Activated CD4-positive, alpha-beta T cell treated with anti-CD3 and anti-CD28 coated beads for 36 hours (primary cell): Measurements from ENCODE around the gene ERO1B. TPM values are rescaled to one million over a fixed set of nuclear protein-coding genes. Genes with fewer than 3 reads are reported as not detected.
"Not testable (repeated sequence)": the region's sequence is repeated elsewhere in the genome, so short reads cannot be mapped to it uniquely, and the experiment has no call there.

ENCODE experiments used
- ATAC-seq: fragments of 200-7000 bp; cut with Tn5 transposase; one replicate; pipeline ENCODE4 v1.10.0; 2021; ENCODE audit warnings: mild to moderate bottlenecking, moderate library complexity
- CTCF ChIA-PET: fragments of 350-600 bp; sonication (Branson Sonifier 250); formaldehyde crosslinking; loops from one replicate; lab custom pipeline; 2021; ENCODE audit warnings: antibody characterized with exemption; lab: Charles Lee
- POLR2A ChIA-PET: fragments of 350-600 bp; sonication (Branson Sonifier 250); formaldehyde crosslinking; loops from one replicate; lab custom pipeline; 2021; ENCODE audit warnings: antibody characterized with exemption, inconsistent platforms; lab: Charles Lee
- DNase-seq: peaks from one replicate; pipeline ENCODE4 v3.0.0-alpha.2; 2020
- H3K27ac Mint-ChIP-seq: one replicate; pipeline ENCODE4 v1.8.0; 2021; ENCODE audit warnings: mixed read lengths
- H3K27me3 Mint-ChIP-seq: one replicate; pipeline ENCODE4 v1.8.0; 2021; ENCODE audit warnings: mixed read lengths
- H3K36me3 Mint-ChIP-seq: one replicate; pipeline ENCODE4 v1.8.0; 2021; ENCODE audit warnings: low read depth, mixed read lengths
- H3K4me1 Mint-ChIP-seq: one replicate; pipeline ENCODE4 v1.8.0; 2021; ENCODE audit warnings: mixed read lengths
- H3K4me3 Mint-ChIP-seq: one replicate; pipeline ENCODE4 v1.8.0; 2021; ENCODE audit warnings: mild to moderate bottlenecking, moderate library complexity, mixed read lengths
- H3K9me3 Mint-ChIP-seq: one replicate; pipeline ENCODE4 v1.8.0; 2021; ENCODE audit warnings: low read depth, mixed read lengths
- intact Hi-C, 2 experiments: fragments of 100-400 bp; cut with DNase I in 1 of 2; cut with micrococcal nuclease in 1 of 2; formaldehyde crosslinking; loops; one replicate each; pipeline versions ENCODE4 v1.14.2 to v1.15.1; 2022 to 2024; cut with DNase I, micrococcal nuclease
- total RNA-seq, 2 experiments: library from RNA; stranded (reverse); gene quantifications; one replicate each; pipeline ENCODE4 v1.2.3, GENCODE V29; 2021

ERO1B gene
- total RNA-seq, 2 experiments from 2014 or later, result 2.2 to 2.8 TPM

- no peaks in the 10 kb centered on the region for H3K4me1 Mint-ChIP-seq
- peaks cover 9% of the 10 kb centered on the region for H3K27me3 Mint-ChIP-seq
- DNase-seq (no peak), ATAC-seq (no peak)
- no peak overlapping the region for H3K27ac Mint-ChIP-seq
- intact Hi-C loops, result no loop called here
- ChIA-PET POLR2A (no interaction called here), CTCF (interaction anchor here (0.6 kb wide), 1 partner anchor 17 kb away, joined by 3 read pairs; no protein-coding TSS in a partner anchor)
- H3K36me3 Mint-ChIP-seq, result no peaks in the 10 kb centered on the region
- H3K9me3 Mint-ChIP-seq, result no peaks in the 10 kb centered on the region
- no peak overlapping the region for H3K4me3 Mint-ChIP-seq
Observed at GRCh38 chr1:236315518-236315917, 33.8 kb upstream of the ERO1B start.

- H3K27ac Mint-ChIP-seq, result no peak overlapping the region
- CTCF ChIA-PET, result interaction anchor here (0.6 to 1.3 kb wide), 2 partner anchors 11 to 17 kb away, joined by 3 read pairs; no protein-coding TSS in a partner anchor
- POLR2A ChIA-PET, result no interaction called here
- peaks cover 9% of the 10 kb centered on the region for H3K27me3 Mint-ChIP-seq
- DNase-seq (no peak), ATAC-seq (no peak)
- H3K4me3 Mint-ChIP-seq, result no peak overlapping the region
- H3K4me1 Mint-ChIP-seq, result no peaks in the 10 kb centered on the region
- H3K36me3 Mint-ChIP-seq, result no peaks in the 10 kb centered on the region
- H3K9me3 Mint-ChIP-seq, result no peaks in the 10 kb centered on the region
- intact Hi-C loops, result no loop called here
Observed at GRCh38 chr1:236315092-236315491, 33.3 kb upstream of the ERO1B start.

- H3K4me1 Mint-ChIP-seq, result not testable (repeated sequence)
Observed at GRCh38 chr1:236314050-236314449, 32.3 kb upstream of the ERO1B start.

GRCh38 chr1:236313427-236313826 is 31.7 kb upstream of the ERO1B start:
- intact Hi-C loops, result no loop called here
- ChIA-PET POLR2A (no interaction called here), CTCF (no interaction called here)
- DNase-seq, result no peak
- no peak for ATAC-seq
- Mint-ChIP-seq H3K27me3 (peaks cover 10% of the 10 kb centered on the region), H3K4me3 (no peak overlapping the region), H3K27ac (no peak overlapping the region), H3K9me3 (no peaks in the 10 kb centered on the region), H3K36me3 (no peaks in the 10 kb centered on the region), H3K4me1 (no peaks in the 10 kb centered on the region)

More at GRCh38 chr1:236314050-236314449, 32.3 kb upstream of the ERO1B start:
- H3K4me3 Mint-ChIP-seq, ATAC-seq, H3K27ac Mint-ChIP-seq, POLR2A ChIA-PET, H3K9me3 Mint-ChIP-seq, H3K36me3 Mint-ChIP-seq, DNase-seq, intact Hi-C loops: not testable (repeated sequence)
- CTCF ChIA-PET, result interaction anchor here (0.7 to 1.3 kb wide), 2 partner anchors 10 to 106 kb away, joined by 3 read pairs; no protein-coding TSS in a partner anchor
- peaks cover 10% of the 10 kb centered on the region for H3K27me3 Mint-ChIP-seq

GRCh38 chr1:236311040-236311439 is 29.3 kb upstream of the ERO1B start:
- DNase-seq (no peak), ATAC-seq (no peak)
- intact Hi-C loops, result no loop called here
- H3K4me1 Mint-ChIP-seq, result no peaks in the 10 kb centered on the region
- no peak overlapping the region for H3K27ac Mint-ChIP-seq
- ChIA-PET POLR2A (no interaction called here), CTCF (interaction anchor here (1.2 kb wide), 1 partner anchor 26 kb away, joined by 3 read pairs; no protein-coding TSS in a partner anchor)
- H3K36me3 Mint-ChIP-seq, result no peaks in the 10 kb centered on the region
- H3K4me3 Mint-ChIP-seq, result no peak overlapping the region
- no peaks in the 10 kb centered on the region for H3K9me3 Mint-ChIP-seq
- peaks cover 10% of the 10 kb centered on the region for H3K27me3 Mint-ChIP-seq

GRCh38 chr1:236308827-236309226 is 27.1 kb upstream of the ERO1B start:
- no peak overlapping the region for H3K27ac Mint-ChIP-seq
- no peaks in the 10 kb centered on the region for H3K4me1 Mint-ChIP-seq
- intact Hi-C loops, result no loop called here
- CTCF ChIA-PET, result no interaction called here
- no peaks in the 10 kb centered on the region for H3K9me3 Mint-ChIP-seq
- peaks cover 7% of the 10 kb centered on the region for H3K27me3 Mint-ChIP-seq
- H3K36me3 Mint-ChIP-seq, result no peaks in the 10 kb centered on the region
- no peak overlapping the region for H3K4me3 Mint-ChIP-seq
- ATAC-seq (no peak), DNase-seq (no peak)
- POLR2A ChIA-PET, result no interaction called here

- DNase-seq (no peak), ATAC-seq (no peak)
- Mint-ChIP-seq H3K4me3 (no peak overlapping the region), H3K27ac (no peak overlapping the region), H3K27me3 (peaks cover 7% of the 10 kb centered on the region), H3K4me1 (peaks cover 5% of the 10 kb centered on the region), H3K36me3 (no peaks in the 10 kb centered on the region), H3K9me3 (no peaks in the 10 kb centered on the region)
- CTCF ChIA-PET, result interaction anchor here (0.8 kb wide), 1 partner anchor 9 kb away, joined by 3 read pairs; no protein-coding TSS in a partner anchor
- POLR2A ChIA-PET, result no interaction called here
- intact Hi-C loops, result no loop called here
Observed at GRCh38 chr1:236307435-236307834, 25.7 kb upstream of the ERO1B start.

- Mint-ChIP-seq H3K27me3 (no peaks in the 10 kb centered on the region), H3K27ac (no peak overlapping the region), H3K4me3 (no peak overlapping the region), H3K36me3 (no peaks in the 10 kb centered on the region), H3K9me3 (no peaks in the 10 kb centered on the region), H3K4me1 (peaks cover 5% of the 10 kb centered on the region)
- intact Hi-C loops, result no loop called here
- ATAC-seq (no peak), DNase-seq (no peak)
- ChIA-PET CTCF (interaction anchor here (1.1 to 1.4 kb wide), 2 partner anchors 11 to 41 kb away, joined by 3 to 4 read pairs; no protein-coding TSS in a partner anchor), POLR2A (no interaction called here)
Observed at GRCh38 chr1:236304682-236305081, 22.9 kb upstream of the ERO1B start.

- Mint-ChIP-seq H3K4me3 (no peak overlapping the region), H3K27me3 (no peaks in the 10 kb centered on the region), H3K27ac (no peak overlapping the region), H3K9me3 (no peaks in the 10 kb centered on the region), H3K4me1 (peaks cover 5% of the 10 kb centered on the region), H3K36me3 (no peaks in the 10 kb centered on the region)
- POLR2A ChIA-PET, result no interaction called here
- CTCF ChIA-PET, result interaction anchor here (0.6 to 1.4 kb wide), 5 partner anchors 10 to 239 kb away, joined by 3 to 4 read pairs (median 3); no protein-coding TSS in a partner anchor
- intact Hi-C loops, result loop anchor here in 1 of 2 experiments (1.0 kb wide), 1 partner anchor 194 kb away; no protein-coding TSS in a partner anchor
- no peak for ATAC-seq
- peak; percentile 45 for DNase-seq
Observed at GRCh38 chr1:236303675-236304074, 21.9 kb upstream of the ERO1B start.

GRCh38 chr1:236302941-236303340 is 21.2 kb upstream of the ERO1B start:
- no peak for DNase-seq
- no peak overlapping the region for H3K27ac Mint-ChIP-seq
- ATAC-seq, result peak; percentile 33
- no peaks in the 10 kb centered on the region for H3K36me3 Mint-ChIP-seq
- intact Hi-C loops, result loop anchor here in 1 of 2 experiments (1.0 kb wide), 1 partner anchor 194 kb away; no protein-coding TSS in a partner anchor
- ChIA-PET CTCF (interaction anchor here (0.6 kb wide), 1 partner anchor 239 kb away, joined by 3 read pairs; no protein-coding TSS in a partner anchor), POLR2A (no interaction called here)
- H3K4me1 Mint-ChIP-seq, result peaks cover 5% of the 10 kb centered on the region
- H3K9me3 Mint-ChIP-seq, result no peaks in the 10 kb centered on the region
- H3K4me3 Mint-ChIP-seq, result no peak overlapping the region
- H3K27me3 Mint-ChIP-seq, result no peaks in the 10 kb centered on the region

GRCh38 chr1:236301958-236302335 is 20.2 kb upstream of the ERO1B start:
- Mint-ChIP-seq H3K9me3 (no peaks in the 10 kb centered on the region), H3K4me3 (no peak overlapping the region), H3K36me3 (no peaks in the 10 kb centered on the region), H3K4me1 (peaks cover 5% of the 10 kb centered on the region), H3K27ac (no peak overlapping the region), H3K27me3 (peaks cover 2% of the 10 kb centered on the region)
- no peak for DNase-seq
- intact Hi-C loops, result no loop called here
- ChIA-PET CTCF (no interaction called here), POLR2A (no interaction called here)
- ATAC-seq, result no peak
